Activated CD4-positive, alpha-beta T cell treated with anti-CD3 and anti-CD28 coated beads, Interleukin-2, amount 50 U/mL, for 24 hours (primary cell): ENCODE results near the gene SPPL3.
"Not testable (repeated sequence)": the region's sequence is repeated elsewhere in the genome, so short reads cannot be mapped to it uniquely, and the experiment has no call there.

Experiments used
- DNase-seq, 2 donors: peaks; one replicate each; pipeline ENCODE4 v3.0.0-alpha.2; 2020; ENCODE audit warnings: low read depth in 1 of 2, low spot score in 1 of 2

SPPL3 gene

DNA sequence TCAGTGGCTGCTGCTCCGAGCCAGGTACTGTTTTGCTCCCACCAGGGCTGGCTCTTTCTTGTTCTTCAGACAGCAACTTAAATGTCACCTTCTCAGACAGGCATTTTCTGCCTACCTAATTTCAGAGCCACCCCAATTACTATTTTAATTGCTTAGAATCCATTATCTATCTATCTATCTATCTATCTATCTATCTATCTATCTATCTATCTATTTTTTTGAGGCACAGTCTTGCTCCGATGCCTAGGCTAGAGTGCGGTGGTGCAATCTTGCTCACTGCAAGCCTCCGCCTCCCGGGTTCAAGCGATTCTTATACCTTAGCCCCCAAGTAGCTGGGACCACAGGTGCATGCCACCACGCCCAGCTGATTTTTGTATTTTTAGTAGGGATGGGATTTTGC, 58.5 kb downstream of the SPPL3 start:
- DNase-seq, result no peak

DNA sequence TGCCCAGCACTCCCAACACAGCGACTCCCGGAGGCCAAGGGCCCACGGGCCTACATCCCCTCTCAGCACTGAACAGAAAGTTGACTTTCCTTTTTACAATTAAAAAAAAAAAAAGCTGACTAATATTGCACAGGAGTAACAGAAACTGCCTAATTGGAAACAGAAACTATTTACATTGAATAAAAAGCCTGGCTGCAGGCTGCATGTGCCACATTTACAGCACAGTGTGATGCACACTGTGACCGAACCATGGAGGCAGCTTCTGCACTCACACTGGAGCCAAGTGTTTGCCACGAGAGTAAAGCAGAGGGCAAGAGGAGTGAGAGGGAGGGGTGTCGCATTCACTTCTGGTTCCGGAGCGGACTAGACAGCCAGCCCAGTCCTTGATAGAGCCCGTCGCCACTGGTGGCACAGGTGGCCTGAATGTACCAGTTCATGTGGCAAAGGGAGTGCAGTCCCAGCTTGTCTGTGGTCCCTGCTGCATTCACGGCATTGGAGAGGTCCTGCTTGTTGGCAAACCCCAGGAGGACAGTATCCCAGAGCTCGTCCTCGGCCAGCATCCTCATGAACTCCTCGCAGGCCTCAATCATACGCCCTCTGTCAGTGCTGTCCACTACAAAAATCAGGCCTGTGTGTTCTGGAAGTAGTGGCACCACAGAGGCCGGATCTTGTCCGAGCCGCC, 59.2 kb downstream of the SPPL3 start:
- no peak for DNase-seq

DNA sequence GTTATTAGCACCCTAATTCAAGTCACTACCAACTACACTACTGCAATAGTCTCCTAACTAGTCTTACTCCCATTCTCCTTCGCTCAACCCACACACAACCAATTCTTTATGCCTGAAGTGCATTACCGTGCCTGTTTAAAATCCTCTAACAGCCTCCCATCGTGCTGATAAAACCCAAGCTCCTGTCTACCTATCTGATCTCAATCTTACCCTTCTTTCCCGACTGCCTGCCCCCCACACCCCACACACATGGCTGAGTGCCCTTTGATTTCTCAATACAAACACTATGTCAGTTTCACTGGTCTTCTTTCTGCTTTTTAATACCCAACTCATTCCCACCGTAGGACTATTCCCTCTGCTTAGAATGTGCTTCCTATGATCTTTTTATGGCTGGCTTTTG, 59.9 kb downstream of the SPPL3 start:
- DNase-seq, result no peak

DNA sequence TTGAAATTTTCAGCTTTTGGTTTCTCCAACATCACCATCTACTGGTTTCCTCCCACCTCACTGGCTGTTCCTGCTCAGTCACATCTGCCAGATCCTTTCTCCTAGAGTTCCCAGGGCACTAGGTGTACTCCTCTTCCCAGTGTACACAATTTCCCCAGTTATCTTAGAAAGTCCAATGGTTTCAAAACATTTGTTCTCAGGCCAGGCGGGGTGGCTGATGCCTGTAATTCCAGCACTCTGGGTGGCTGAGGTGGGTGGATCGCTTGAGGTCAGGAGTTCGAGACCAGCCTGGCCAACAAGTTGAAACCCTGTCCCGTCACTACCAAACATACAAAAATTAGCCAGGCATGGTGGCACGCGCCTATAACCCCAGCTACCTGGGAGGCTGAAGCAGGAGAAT, 60.7 kb downstream of the SPPL3 start:
- no peak for DNase-seq

DNA sequence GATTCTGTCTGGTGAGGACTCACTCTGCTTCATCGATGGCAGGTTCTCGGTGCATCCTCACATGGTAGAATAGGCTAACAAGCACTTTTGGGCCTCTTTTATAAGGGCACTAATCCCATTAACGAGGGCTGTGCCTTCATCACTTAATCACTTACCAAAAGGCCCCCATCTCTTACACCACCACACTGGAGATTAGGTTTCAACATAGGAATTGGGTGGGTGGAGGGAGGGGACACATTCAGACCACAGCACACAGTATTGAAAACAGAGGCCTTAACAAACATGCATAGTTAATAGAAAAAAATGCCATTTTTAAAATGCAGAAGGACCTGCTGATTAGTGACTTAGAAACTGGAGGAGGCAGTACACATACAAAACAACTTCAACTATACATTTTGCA, 61.6 kb downstream of the SPPL3 start:
- no peak for DNase-seq

DNA sequence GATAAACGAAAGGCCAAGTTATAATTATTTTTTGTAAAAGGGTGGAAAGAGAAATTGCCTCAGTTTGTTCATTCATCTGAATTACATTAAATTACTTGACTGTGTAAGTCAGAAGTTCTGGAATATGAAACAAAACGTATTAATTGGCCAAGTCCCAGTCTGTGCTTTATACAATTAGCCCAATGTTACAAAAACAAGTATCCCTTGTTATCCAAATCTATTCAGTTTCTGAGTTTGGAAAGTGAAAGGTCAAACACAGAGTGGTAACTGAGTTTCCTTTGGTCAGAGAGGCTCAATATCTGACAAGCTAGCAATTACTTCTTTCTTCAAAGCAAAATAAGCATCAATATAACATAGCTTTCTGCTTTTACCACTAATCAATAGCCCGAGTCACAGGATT, 62.6 kb downstream of the SPPL3 start:
- DNase-seq, result no peak

DNA sequence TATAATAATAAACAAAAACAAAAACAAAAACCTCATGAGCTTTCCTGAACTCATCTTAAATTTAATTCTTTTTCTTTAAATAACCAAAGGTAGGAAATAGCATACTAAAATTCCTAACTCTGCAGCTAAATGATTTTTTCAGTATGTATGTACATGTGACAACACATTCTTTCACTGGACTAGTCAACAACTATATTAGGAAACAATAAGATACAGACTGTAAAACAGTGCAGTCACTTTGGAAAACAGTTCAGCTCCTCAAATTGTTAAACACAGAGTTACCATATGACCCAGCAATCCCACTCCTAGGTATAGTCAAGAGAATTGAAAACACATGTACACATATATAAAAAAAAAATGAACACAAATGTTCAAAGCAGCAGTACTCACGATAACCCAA, 64.7 kb downstream of the SPPL3 start:
- DNase-seq, result no peak

DNA sequence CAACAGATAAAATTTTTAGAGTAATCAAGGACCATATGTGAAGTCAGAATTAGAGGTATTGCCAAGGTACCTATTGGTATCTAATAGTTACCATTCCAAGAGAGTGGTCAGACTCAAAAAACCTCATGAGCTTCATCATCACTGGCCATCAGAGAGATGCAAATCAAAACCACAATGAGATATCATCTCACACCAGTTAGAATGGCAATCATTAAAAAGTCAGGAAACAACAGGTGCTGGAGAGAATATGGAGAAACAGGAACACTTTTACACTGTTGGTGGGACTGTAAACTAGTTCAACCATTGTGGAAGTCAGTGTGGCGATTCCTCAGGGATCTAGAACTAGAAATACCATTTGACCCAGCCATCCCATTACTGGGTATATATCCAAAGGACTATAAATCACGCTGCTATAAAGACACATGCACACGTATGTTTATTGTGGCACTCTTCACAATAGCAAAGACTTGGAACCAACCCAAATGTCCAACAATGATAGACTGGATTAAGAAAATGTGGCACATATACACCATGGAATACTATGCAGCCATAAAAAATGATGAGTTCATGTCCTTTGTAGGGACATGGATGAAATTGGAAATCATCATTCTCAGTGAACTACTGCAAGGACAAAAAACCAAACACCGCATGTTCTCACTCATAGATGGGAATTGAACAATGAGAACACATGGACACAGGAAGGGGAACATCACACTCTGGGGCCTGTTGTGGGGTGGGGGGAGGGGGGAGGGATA, 65.4 kb downstream of the SPPL3 start:
- DNase-seq, result not testable (repeated sequence)

DNA sequence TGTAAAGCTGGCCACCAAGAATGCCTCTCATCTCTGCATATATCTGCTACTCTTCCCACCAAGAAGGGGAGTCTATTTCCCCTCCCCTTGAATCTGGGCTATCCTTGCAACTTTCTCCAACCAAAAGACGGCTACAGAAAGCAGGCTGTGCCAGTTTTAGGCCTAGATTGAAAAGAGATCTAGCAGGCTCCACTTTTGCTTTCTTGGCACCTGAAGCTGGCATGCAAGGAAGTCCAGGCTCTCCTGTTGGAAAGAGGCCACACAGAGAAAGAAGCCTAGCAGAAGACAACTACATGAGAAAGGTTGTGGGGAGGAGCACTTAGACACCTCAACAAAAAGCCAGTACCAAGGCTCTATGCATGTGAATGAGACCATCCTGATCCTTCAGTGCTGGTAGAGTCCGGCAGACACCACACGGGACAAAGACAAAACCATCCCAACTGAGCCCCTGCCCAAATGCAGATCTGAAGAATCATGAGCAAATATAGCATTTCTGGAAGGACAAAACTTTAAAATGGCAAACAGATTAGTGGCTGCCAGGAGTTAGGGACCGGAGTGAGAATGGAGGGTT, 68.0 kb downstream of the SPPL3 start:
- DNase-seq, result no peak

DNA sequence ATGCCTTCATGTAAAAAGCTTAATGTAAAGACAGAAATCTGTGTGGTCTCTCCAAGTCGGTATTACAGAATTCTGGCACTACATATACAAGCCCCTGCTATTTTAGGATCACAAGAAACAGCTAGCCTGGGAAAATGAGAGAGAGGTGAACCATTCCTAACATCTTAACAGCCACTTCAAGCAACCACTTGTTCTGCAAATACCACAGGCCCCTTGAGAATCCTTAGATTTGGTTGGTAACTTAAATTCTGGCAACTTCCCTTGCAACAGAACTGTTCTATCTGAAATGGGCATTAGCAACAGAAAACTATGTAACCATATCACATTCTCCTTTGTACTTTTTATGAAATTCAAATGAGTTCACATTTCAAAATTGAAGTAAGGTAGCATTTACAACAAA, 68.5 kb downstream of the SPPL3 start:
- DNase-seq, result no peak

DNA sequence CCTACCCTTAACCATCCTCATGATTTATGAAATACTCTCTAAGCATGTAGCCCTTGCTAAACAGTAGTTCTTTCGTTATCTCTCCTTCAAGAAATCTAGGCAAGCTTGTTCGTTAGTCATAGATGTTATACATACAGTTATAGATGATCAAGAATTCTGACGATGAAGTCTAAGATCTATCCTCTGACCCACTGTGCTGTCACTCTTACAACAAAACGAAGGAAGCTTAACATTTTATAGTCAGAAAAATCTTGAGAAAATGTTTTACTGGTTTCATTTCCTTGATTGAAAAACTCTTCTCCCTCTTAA, 68.9 kb downstream of the SPPL3 start:
- no peak for DNase-seq

DNA sequence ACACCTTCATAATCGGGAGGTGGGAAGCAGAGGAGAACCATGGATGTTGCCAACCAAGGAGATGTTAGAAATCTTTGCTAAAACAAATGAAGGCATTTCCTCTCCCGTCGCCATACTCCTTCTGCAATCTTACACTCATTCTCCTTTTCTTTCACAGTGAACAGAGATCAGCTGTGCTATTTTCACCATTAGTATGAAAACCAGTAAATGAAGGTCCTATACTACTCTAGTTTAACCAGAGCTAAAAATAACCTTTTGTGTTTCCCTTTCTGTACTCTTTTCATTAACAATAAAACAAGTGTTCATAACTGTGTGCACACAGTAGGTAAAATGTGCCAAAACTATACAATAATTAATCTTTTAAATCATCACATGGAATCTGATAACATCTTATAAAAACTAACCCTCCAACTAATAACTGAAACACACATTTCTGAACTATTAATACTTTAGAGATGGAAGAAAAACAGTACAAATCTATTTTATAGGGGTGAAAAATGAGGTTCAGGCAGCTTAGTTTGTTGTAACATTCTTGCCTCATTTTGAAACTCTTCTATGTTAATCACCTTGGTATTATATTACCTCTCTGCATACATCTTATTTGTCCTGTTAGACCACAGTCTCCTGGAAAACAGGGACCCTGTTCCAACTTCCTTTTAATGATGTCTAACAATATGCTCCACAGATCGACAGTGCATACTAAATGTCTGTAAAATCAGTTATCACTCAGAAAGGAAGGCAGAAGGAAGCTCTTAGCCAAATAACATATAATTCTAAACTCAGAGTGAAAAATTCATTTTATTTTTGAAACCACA, 69.5 kb downstream of the SPPL3 start:
- DNase-seq, result no peak

DNA sequence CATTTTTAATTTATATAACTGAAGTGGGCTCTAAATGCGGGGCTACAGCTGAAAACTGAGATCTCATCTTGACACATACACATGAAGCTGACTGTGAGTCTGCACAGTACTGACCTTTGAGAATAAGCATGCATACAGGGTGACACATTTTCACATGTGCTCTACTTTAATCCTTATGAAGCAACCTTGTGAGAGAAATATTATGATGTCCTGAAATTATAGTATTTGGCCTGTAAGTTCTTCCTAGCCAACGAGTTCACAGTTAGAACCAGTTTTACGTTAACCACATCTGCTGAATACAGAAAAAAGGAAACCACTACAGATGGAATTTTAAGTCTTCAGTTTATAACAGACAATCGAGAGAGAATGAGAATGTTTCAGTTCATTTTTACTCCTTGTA, 70.3 kb downstream of the SPPL3 start:
- DNase-seq, result no peak

DNA sequence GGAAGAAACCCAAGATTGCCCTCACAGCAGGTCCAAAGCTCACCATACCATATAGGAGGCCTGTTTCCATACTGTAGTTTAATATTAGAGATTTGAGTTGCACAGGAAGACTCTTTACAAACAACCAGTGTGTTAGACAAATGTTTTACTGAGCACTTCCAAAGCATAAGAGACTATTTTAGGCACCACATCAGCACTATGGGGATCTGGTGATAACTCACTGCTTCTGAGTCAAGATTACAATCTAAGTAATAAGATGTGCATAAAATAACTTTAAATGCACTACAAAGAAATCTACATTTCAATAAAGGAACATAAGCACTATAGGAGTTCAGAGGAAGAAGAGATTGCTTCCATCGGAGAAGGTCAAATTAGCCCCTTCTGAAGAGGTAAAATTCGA, 71.4 kb downstream of the SPPL3 start:
- no peak for DNase-seq

DNA sequence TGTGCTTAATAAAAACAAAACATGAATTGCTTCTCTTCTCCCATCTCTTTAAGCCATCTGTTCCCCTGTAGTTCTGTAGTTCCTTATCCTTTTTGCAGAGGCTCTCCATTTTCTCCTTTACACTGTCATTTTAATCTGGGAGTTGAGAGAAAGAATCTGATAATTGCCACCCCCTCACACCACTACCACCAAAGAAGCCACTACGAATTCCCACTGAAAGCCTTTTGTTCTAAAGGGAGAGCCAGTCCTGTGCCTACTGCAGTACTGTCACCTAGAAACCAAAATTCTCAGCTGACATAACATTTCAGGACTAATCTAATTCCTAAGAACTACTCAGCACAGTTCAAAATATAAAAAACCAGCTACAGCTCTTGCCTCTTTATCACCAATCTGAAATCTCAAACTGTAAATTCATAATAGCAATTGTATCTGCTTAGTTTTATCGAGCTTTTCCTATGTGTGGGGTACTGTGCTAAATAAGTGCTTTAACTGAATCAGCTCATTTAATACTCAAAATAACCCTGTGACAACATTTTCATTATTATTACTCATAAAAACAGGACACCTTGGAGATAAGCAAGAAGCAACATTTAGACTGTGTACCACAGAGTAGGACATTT, 72.4 kb downstream of the SPPL3 start:
- DNase-seq, result no peak

DNA sequence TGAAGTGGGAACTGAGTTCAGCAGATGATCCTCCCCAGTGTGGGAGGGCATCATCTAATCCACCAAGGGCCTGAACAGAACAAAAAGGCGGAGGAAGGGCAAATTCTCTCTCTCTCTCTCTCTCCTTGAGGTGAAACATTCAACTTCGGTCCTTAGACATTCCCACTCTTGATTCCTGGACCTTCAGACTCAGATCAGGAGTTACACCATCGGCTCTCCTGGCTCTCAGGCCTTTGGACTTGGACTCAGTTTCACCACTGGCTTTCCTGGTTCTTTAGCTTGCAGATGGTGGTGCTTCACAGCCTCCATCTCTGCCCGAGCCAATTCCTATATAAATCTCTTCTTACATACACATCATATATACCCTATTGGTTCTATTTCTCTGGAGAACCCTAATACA, 73.2 kb downstream of the SPPL3 start:
- DNase-seq, result no peak

DNA sequence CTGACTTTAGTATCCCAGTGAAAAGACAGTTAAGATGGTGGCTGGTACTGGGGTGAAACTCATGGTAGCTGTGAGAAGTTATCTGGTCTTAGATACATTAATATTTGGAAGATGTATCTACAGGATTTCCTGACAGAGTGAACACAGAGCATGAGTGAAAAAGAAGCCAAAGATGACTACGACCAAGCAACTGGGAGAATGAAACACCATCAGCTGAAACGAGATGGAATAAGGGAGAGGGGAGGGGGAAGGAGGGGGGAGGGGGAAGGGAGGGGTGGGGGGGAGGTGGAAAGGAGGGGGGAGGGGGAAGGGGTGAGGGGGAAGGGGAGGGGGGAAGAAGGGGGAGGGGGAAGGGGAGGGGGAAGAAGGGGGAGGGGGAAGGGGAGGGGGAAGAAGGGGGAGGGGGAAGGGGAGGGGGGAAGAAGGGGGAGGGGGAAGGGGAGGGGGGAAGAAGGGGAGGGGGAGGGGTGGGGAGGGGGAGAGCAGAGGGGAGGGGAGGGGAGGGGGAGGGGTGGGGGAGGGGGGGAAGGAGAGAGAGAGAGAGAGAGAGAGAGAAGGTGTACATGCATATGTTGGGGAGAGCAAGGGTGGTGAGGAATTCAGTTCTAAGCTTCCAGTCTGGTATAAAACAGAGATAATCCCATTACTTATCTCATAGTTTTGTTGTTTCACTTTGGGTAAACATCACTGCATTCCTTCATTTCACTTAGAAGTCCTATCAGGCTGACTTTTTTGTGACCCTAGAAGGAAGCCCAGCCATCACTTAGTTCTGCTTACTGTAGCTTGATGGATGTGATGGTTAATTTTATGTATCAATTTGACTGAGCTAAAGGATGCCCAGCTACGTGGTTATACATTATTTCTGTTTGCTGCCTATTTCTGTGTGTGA, 73.9 kb downstream of the SPPL3 start:
- DNase-seq, result no peak

DNA sequence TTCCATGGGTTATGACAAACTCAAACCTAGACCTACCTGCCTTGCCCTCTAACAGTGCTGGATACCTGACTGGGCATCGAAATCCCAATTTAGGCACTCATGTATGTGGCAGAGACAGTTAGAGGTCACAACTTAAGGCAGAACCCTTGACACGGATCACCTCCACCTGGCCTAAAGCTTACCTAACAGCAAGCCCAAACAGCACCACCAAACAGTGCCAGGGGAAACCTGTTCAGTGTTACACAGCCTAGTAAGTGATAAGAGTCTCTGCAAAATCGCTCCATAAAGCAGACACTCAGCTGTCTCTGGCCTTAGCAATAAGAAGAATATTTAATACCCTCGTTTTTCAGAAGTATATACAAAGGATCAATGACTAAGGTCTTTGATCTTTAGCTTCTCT, 77.8 kb downstream of the SPPL3 start:
- no peak for DNase-seq

DNA sequence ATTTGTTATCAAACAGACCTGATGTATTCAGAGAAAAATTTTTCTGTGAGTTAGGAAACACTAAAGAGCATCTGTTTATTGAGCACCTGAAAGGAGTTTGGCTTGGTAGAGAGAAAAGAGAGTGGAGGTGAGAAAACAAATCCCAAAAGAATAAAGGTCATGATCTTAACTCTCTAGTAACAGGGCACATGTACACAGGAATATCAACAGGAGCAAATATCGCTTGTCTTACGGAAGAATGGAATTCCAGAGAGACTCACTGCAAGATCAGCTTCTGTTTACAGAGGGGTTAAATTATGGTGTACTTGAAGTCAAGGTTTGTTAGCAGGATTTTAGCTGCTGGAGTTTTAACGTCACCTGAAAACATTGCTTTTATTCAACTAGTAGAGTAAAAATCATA, 78.8 kb downstream of the SPPL3 start:
- DNase-seq, result no peak

DNA sequence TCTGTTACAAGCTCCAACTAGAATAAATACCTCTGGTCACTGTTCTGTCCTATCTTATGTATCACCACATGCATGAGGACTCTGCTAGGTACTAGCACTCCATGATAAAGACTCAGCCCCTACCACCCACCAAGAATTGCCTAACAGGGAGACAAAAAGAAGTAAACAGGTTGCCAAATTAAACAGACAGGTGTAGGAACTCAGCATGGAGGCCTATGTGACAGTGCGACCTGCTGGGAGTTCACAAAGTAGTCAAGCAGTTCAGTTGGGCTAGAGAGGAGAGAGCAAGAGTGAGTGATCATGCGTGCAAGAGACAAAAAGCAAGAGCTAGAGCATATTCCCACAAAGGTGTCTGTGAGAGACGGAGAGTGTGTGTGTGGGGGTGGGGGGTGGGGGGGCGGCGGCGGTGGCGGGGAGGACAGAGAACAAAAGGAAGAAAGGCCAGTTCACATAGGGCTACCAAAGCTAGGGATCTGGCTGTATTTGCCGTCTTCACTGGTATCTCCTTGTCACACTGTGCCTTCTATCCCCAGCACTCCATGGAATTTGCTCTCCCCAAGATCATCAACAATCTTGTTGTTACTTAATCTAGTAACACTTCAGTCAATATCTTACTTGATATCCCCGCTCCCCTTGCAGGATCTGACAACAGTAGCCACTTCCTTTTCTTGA, 81.2 kb downstream of the SPPL3 start:
- DNase-seq, result no peak
